ENCODE data around the gene LCNL1.
A peak's percentile ranks its signal among the peaks of the same experiment; 100 is the strongest.

The LCNL1 gene

DNA sequence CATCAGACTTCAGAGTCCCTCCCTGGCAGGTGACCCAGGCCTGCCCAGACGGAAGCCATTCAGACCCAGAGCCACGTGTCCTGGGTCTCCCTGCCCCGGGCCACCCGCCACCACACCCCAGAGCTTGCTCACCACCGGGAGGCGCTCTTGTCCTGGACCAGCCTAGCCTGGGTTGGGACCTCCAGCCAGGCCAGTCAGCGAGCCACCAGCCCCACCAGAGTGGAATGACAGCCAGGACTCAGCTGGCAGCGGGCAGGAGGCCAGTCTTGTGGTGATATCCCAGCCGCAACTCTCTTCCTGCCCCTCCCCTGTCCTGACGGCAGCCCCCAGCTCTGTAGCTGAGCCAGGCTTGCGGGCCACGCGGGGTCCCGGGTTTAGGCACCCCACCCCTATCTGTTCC, 7.1 kb upstream of the LCNL1 start:
- DNase-seq (ENCODE audit: low read depth), result no peak

DNA sequence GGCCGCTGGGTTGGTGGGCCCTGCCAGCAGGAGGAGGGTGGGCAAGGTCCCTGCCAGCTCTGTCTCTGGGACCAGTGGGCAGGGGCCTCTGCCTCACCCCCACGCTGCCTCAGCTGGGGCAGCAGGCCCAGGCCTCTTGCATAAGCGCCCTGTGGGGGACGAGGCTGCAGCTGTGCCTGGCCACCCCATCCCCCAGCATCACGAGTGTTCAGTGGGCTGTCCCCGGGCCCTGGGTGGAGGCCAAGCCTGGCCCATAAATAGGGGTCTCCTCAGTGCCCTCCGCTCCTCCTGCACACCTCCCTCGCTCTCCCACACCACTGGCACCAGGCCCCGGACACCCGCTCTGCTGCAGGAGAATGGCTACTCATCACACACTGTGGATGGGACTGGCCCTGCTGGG, 5.6 kb upstream of the LCNL1 start, which contains the start of gene PTGDS:
TSS of gene PTGDS (plus strand) at position 282 of the 400 bp plus-strand sequence. CDS start at position 357, 75 bp downstream.
- DNase-seq (ENCODE audit: low read depth), result no peak

DNA sequence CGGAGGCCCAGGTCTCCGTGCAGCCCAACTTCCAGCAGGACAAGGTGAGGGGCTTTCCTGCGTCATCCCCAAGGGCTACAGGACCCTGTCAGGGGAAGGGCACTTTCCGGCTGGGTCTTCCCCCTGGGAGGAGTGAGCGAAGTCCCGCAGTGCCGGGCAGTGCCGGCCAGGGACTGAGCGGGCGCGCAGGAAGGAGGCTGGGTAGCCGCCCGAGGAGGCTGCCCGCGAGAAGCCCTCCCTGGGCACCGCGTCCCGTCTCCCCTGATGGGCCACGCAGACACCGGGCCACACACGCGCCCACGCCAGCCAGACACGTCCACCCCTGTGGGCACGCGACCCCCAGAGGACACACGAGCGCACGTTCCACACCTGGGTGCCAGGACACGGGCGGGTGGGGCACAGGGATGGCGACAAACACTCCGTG, 5.1 kb upstream of the LCNL1 start:
- no peak for DNase-seq (ENCODE audit: low read depth)

DNA sequence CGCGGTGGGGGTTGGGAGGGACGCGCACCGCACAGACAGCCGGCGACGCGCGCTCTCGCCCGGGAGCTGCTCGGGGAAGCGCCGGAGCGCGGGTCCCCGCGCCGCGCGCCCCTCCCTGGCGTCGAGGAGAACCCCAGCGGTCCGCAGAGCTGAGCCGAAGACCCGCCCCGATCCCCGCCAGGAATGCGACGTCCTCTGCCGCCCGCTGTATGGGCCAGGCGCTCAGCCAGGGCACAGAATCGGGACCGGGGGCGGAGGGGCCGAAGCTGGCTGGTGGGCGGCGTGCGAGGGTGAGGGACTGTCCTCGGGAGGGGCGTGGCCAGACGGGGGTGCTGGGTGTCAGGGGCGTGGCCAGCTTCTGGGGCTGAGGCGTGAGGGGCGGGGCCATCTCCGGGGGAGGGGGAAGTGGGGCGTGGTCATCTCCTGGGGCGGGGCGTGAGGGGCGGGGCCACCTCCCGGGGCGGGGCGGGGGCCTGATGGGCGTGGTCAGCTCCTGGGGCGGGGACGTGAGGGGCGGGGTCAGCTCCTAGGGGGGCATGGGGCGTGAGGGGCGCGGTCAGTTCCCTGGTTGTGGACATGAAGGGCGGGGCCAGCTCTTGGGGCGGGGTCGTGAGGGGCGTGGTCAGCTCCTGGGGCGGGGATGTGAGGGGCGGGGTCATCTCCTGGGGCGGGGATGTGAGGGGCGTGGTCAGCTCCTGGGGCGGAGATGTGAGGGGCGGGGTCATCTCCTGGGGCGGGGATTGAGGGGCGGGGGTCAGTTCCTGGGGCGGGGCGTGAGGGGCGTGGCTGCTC, 4.5 kb upstream of the LCNL1 start:
- DNase-seq (ENCODE audit: low read depth), result no peak

DNA sequence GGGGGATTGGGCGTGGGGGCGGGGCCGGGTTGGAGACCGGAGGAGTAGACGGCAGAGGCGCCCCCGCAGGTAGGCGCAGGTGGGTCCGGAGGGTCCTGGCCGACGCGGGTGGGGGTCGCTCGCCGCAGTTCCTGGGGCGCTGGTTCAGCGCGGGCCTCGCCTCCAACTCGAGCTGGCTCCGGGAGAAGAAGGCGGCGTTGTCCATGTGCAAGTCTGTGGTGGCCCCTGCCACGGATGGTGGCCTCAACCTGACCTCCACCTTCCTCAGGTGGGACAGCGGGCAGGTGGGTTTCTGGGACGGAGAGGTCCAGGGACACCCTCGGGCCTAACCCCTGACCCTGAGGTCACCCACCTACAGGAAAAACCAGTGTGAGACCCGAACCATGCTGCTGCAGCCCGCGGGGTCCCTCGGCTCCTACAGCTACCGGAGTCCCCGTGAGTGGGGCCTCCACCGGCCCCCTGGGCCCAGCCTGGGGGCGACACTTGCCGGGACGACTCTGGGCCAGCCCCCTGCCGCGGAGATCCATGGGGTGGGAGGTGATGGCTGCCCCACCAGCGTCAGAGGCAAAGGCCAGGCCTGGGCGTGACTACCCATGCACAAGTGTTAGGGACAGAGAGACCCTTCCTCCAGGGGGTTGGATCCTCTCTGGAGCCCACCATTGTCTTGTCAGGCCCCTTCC, 3.8 kb upstream of the LCNL1 start:
- no peak for DNase-seq (ENCODE audit: low read depth)

DNA sequence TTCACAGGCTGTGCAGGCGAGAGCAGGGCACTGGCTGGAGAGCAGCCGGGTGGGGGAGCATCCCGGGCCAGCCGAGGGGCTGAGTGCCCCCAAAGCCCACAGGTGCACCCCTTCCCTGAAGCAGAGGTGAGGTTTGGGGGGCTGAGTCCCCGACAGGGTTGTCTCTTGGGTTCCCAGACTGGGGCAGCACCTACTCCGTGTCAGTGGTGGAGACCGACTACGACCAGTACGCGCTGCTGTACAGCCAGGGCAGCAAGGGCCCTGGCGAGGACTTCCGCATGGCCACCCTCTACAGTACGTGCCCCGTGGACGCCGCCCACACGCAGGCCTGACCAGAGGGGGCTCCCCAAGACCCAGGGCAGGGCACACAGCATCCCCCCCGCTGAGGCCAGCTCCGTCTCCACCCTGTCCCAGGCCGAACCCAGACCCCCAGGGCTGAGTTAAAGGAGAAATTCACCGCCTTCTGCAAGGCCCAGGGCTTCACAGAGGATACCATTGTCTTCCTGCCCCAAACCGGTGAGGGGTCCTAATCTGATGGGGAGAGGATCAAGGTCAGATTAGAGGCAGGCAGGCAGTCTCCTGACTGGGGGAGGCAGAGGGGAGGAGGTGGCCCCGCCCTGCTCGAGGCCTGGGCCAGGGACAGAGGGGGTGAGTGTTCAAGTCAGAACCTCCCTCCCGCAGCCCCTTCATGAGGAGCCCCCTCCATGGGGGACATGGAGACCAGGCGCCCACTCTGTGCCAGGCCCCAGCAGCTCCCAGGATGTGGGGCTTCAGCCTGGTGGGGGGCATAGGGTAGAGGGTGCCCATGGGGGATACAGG, 2.8 kb upstream of the LCNL1 start:
- no peak for DNase-seq (ENCODE audit: low read depth)

DNA sequence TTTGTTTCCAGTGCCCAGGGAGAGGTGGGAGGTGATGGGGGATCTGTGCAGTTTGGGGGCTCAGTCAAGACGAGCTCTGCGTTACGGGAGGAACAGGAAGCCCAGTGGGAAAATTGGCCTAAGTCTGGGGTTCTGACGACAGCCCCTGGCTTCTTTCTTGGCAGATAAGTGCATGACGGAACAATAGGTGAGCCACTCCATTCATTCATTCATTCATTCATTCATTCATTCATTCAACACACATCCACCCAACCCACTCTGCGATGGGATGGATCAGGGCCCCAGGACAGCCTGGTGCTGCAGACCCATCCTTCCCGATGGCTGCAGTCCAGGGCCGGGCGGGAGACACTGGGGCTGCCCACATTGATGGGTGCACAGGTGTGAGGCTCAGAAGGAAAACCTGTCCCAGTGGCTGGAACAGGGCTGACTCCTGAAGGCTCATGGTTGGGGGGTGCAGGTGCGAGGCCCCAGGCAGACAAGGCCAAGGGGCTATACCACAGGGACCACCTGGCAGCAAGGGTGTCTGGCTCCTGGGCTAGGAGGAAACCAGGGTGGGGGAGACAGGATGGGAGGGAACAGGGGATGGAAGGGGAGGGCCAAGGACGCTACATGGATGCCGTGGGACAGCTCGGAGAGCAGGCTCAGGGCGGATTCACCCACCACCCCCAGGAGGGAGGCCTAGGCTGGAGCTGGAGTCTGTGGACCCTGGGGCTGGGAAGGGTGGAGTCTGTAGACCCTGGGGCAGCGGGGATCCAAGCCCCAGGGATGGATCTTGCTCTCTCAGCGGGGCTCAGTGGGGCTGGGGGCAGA, 1.9 kb upstream of the LCNL1 start:
- no peak for DNase-seq (ENCODE audit: low read depth)

DNA sequence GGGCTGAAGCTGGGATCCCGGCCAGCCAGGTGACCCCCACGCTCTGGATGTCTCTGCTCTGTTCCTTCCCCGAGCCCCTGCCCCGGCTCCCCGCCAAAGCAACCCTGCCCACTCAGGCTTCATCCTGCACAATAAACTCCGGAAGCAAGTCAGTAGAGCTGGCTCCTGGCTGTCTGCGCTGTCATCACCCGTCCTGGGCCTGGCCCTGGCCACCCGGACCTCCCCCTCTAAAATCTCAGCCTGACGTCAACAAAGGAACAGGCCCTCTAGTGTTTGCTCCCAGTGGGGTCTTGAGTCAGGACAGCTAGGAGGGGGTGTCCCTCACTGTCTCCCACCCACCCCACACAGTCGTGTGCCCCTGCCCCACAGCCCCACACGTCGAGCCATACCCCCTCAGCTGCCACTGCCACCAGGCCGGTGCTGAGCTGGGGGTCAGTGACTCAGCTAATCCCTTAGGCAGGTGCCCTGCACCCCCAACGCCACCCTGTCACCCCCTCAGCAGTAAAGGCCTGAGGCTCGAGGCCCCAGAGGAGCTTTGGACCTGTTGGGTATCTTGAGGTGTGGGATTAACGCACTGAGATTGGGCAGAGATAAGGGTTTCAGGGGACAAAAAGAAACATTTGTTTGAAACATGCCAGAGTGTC, 1.1 kb upstream of the LCNL1 start:
- no peak for DNase-seq (ENCODE audit: low read depth)

DNA sequence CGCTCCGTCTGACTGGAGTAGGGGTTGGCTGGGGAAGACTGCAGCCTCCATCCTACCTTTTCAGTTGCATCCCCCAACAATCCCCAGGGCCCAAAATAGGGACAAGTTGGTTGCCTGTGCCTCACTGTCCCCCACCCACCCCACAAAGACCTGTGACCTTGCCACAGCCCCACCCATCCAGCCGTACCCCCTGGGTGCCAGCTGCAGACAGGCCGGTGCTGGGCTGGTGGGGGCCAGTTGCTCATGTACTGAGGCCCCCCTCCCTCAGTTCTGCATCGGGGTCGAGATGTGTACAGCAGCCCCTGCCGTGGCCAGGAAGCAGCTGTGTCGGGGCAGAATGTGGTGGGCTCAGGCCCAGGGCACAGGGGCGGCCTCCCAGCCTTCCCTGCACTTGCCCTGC, 374 bp downstream of the LCNL1 start:
- DNase-seq (ENCODE audit: low read depth), result no peak

DNA sequence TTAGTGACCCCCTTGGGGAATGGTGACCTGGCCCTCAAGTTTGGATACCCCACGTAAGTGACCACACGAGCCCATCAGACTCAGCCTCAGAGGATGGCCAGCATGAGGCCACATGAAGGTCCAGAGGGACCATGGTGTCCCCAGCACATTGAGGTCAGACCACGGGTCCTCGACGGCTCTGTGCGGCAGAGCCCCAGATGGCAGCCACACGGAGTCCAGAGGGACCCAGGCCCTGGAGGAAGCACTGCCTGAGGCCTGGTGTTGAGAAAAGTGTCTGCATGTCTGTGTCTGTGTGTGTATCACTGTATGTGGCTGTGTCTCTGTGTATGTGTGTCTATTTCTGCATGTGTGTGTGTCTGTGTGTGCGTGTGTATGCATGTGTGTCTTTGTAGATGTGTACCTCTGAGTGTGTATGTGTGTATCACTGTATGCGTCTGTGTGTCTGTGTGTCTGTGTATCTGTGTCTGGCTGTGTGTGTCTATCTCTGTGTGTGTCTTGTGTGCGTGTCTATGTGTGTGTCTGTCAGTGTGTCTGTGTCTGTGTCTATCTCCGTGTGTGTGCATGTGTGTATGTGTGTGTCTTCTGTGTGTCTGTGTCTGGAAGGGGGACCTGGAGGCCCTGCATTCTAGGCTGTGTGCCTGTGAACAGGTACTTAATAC, 992 bp downstream of the LCNL1 start:
- no peak for DNase-seq (ENCODE audit: low read depth)

DNA sequence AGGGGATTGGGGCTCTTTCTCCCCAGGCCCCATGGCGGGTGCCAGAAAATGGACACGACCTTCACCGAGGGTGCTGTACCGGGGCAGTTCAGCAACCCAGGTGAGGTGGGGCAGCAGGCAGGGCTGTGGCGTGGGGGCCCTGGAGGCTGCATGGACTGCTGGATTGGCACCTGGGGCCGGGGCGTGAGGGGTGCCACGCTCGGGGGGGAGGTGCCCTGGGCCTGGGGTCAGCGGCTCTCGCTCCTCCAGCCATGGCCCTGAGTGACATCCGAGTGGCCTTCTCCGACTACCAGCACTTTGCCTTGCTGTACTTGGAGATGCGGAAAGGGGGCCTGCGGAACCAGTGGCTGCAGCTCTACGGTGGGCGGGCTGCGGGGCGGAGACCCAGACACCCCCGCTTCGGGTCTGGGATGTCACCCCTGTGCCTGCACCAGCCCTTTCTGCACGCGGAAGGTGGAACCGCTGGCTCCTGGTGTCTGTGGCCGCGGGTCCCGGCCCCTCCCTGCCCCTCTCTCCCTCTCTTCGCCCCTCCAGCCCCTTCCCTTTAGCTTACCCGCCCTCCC, 1.8 kb downstream of the LCNL1 start:
- DNase-seq (ENCODE audit: low read depth), result no peak

DNA sequence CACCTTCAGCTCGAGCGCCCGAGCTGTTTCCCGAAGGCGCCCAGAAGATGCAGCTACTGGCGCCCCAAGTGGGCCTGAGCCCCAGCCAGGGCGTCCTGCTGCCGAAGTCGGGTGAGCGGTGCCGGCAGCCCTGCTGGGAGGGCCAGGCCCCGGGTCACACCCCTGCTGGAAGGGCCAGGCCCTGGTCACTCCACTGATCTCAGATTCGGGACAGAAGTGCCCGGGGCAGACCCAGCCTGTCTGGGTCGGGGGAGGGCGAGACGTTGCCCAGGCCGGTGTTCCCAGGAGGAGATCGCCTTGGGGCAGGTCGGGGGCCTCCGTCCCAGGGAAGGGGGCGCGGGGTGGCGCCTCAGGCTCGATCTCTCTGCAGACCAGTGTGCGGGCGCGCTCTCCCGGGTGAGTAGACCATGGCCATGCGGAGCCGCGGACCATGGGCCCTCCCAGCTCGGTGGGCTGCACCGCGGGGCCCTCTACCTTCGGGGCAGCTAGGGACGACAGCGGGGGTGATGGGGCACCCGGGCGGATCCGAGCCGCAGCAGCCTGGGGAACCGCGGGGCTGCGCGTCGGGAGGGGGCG, 2.3 kb downstream of the LCNL1 start:
- no peak for DNase-seq (ENCODE audit: low read depth)

DNA sequence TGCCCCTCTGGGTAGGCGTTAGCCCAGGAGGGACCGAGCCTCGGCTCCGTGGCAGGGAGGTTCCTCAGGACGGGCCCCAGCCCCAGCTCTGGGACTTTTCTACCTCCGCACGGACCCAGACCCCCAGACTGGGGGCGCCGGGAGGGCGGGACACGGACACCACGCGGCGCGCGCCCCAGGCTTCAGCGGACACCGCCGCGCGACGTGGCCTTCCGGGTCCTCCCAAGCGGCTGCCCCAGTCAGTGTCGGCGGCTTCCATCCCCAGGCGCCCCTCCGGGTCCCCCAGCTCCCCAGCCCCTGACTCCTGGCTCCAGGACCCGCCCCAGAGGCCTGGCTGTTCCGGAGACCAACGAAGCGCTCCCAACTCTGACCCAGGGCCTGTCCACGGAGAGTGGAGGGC, 3.1 kb downstream of the LCNL1 start:
- DNase-seq (ENCODE audit: low read depth), result no peak

DNA sequence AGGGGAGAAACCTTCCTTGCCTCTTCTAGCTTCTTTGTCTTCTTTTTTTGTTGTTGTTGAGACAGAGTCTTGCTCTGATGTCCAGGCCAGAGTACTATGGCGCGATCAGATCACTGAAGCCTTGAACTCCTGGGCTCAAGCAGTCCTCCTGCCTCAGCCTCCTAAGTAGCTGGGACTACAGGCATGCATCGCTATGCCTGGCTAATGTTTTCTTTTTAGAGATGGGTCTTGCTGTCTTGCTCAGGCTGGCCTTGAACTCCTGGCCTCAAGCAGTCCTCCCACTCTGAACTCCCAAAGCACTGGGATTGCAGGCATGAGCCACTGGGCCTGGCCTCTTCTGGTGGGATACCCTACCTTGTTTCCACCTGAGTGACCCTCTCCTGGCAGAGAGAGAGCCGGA, 6.1 kb downstream of the LCNL1 start:
- DNase-seq (ENCODE audit: low read depth), result no peak

DNA sequence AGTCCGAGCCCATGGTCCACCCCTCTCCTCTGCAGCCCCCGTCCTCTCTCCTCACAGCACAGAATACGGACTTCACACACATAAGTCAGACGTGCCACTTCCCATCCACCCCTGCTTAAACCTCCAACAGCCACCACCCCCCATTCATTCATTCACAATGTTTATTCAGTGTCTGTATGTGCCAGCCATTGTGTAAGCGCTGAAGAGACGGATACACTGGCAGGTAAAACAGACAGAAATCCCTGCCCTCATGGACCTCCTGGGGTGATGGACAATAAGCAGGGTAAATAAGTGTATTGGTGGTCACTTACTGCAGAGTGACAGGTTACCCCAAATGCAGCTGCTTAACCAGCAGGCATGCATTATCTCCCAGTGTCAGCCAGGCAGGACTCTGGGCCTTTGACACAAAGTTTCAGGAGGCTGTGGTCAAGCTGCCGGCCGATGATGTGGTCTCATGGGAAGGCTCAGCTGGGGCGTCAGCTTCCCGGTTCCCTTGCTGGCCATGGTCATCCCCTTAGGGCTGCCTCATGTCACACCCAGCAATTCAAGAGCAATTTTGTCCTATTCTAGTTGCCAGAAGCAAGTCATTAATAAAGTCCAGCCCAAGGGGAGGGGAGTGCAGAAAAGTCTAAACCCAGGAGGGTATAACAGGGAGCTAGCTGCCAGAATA, 7.6 kb downstream of the LCNL1 start:
- DNase-seq (ENCODE audit: low read depth), result no peak

DNA sequence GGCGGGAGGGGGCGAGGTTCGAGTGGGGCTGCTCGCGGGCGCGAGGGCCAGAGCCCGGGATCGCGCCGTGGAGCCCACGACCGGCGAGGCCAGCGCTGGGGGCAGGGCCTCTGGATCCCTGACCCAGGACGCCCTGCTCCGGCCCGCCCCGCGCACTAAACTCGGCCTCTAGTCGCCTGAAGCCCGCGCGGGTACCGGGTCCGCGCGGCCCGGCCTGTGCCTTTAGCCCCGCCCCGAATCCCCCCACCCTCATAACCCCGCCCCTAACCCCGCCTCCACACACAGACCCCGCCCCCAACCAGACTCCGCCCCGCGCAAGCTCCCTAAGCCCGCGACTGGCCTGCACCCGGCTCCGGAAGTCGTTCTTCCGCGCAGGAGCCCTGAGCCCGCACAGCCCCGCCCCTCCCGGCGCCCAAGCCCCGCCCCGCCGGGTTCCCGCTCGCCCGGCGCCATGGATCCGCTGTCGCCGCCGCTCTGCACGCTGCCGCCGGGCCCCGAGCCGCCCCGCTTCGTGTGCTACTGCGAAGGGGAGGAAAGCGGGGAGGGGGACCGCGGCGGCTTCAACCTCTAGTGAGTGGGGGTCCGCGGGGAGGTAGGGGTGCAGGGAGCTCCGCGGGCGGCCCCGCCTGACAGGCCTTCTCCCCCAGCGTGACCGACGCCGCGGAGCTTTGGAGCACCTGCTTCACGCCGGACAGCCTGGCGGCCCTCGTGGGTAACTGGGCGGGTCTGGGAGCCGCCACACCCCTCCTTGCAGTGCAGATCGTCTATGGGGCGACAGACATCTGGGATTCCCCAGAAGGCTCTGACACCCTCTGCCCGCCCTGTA, 9.4 kb downstream of the LCNL1 start, which contains the start of gene PAXX:
TSS of gene PAXX (plus strand) at position 430 of the 826 bp plus-strand sequence. CDS start at position 452, 22 bp downstream.
- peak; percentile 86 for DNase-seq (ENCODE audit: low read depth)

DNA sequence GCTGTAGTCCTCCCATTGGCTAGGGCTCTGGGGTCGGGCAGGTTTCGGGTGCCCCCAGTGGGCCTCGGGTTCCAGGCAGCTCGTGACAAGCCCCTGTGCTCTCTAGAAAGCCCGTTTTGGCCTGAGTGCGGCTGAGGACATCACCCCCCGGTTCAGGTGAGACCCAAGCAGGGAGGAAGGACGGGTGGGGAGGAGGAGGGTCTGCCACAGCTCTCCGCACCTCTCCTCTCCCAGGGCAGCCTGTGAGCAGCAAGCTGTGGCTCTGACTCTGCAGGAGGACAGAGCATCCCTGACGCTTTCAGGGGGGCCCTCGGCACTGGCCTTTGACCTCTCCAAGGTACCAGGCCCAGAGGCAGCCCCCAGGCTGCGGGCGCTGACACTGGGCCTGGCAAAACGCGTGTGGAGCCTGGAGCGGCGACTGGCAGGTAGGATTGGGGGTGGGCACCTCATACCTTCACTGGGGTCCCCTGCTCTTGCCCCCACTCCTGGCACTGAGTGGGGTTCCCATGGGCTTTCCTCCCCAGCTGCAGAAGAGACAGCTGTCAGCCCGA, 10.1 kb downstream of the LCNL1 start:
- DNase-seq (ENCODE audit: low read depth), result no peak

Measured in stimulated activated CD8-positive, alpha-beta memory T cell treated with anti-CD3 and anti-CD28 coated beads, Interleukin-12 subunit alpha, Interleukin-12 subunit beta, amount 100 ng/mL, for 4 hours (primary cell).